ENCODE measurements around the gene ILKAP.

DNA sequence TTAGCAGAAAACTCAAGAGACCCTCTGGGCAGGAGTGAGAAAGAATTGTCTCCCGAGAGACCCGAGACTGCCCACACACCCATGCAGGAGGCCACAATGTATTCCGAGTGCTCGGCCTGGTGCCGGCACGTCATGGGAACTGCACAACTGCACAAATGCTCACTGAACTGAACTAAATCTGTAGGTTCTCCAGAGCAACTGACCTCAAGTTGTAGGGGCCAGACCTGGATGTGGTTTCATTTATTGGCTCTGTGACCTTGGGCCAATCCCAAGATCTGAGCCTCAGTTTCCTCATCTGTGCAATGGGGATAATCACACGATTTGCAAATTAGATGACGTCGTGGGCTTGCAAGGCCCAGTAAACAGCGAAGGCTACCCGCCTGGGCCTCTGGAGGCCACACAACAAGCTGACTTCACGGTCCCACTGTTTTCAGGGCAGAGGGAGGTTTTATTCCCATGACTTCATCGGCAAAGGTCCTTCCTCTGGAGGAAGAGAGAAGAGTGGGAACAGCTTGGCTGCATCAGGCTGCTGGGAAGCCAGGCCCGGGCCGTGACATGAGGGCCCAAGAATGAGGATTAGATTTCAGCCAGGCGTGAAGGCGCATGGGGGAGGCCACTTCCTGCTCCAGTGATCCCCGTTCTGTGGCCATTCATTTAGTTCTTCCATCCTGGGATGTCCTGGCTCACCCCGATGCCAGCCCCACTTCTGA, 48.3 kb downstream of the ILKAP start:
- no peak for TF ChIP-seq POLR2A (IDR thresholded peaks at IDR 0.05)
- TF ChIP-seq, protein P1, sequence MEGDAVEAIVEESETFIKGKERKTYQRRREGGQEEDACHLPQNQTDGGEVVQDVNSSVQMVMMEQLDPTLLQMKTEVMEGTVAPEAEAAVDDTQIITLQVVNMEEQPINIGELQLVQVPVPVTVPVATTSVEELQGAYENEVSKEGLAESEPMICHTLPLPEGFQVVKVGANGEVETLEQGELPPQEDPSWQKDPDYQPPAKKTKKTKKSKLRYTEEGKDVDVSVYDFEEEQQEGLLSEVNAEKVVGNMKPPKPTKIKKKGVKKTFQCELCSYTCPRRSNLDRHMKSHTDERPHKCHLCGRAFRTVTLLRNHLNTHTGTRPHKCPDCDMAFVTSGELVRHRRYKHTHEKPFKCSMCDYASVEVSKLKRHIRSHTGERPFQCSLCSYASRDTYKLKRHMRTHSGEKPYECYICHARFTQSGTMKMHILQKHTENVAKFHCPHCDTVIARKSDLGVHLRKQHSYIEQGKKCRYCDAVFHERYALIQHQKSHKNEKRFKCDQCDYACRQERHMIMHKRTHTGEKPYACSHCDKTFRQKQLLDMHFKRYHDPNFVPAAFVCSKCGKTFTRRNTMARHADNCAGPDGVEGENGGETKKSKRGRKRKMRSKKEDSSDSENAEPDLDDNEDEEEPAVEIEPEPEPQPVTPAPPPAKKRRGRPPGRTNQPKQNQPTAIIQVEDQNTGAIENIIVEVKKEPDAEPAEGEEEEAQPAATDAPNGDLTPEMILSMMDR (IDR thresholded peaks at IDR 0.05) = no peak
